K562 (cell line): ENCODE data around the gene WDR20. TPM values are rescaled to one million over a fixed set of nuclear protein-coding genes. Genes with fewer than 3 reads are reported as not detected.

Experiments
- CEBPZ ChIP-seq: fragments of 150-350 bp; IDR thresholded peaks from 2 replicates; pipeline ENCODE4 v1.6.1; 2014; ENCODE audit warnings: low read depth, mild to moderate bottlenecking, low read length, borderline replicate concordance
- CREBBP ChIP-seq: IDR thresholded peaks from one replicate; pipeline ENCODE4 v1.6.1; 2012; ENCODE audit warnings: low read depth, mild to moderate bottlenecking, control low read depth, inconsistent platforms, low read length
- DIDO1 ChIP-seq: fragments of 450-650 bp; IDR thresholded peaks from 2 replicates; pipeline ENCODE4 v1.6.1; 2016; ENCODE audit warnings: low read depth, missing biosample characterization, missing genetic modification characterization
- ETS2 ChIP-seq: IDR thresholded peaks from 2 replicates; pipeline ENCODE4 v1.6.1; 2016; ENCODE audit warnings: borderline replicate concordance, missing genetic modification characterization, mild to moderate bottlenecking, moderate library complexity, missing compliant biosample characterization; ENCODE audit not compliant: poor library complexity, severe bottlenecking
- HLTF ChIP-seq: fragments of 450-650 bp; IDR thresholded peaks from 2 replicates; pipeline ENCODE4 v1.6.1; 2016
- HMGXB4 ChIP-seq: sonication (generic); formaldehyde crosslinking; IDR thresholded peaks from 2 replicates; pipeline ENCODE4 v1.8.1; 2023; ENCODE audit warnings: mild to moderate bottlenecking, missing genetic modification reagents
- KHSRP ChIP-seq: fragments of 450-650 bp; IDR thresholded peaks from 2 replicates; pipeline ENCODE4 v1.6.1; 2017
- L3MBTL2 ChIP-seq: fragments of 450-650 bp; IDR thresholded peaks from 2 replicates; pipeline ENCODE4 v1.6.1; 2016; ENCODE audit warnings: mild to moderate bottlenecking, moderate library complexity
- PYGO2 ChIP-seq: fragments of 450-650 bp; IDR thresholded peaks from 2 replicates; pipeline ENCODE4 v1.6.1; 2016; ENCODE audit warnings: mild to moderate bottlenecking, missing genetic modification characterization, moderate library complexity, missing compliant biosample characterization
- SNIP1 ChIP-seq: fragments of 450-650 bp; IDR thresholded peaks from 2 replicates; pipeline ENCODE4 v1.7.1; 2017; ENCODE audit warnings: low read depth, mild to moderate bottlenecking
- SRSF3 ChIP-seq: fragments of 200-400 bp; formaldehyde crosslinking; IDR thresholded peaks from 2 replicates; pipeline ENCODE4 v1.6.1; 2016; ENCODE audit warnings: mild to moderate bottlenecking, low read length, moderate library complexity; ENCODE audit not compliant: insufficient read depth
- TCF15 ChIP-seq: fragments of 250-450 bp; sonication (Bioruptor Pico); IDR thresholded peaks from 2 replicates; pipeline ENCODE4 v1.8.0; 2022; ENCODE audit warnings: moderate library complexity, mild to moderate bottlenecking, inconsistent platforms
- U2AF2 ChIP-seq: fragments of 200-400 bp; formaldehyde crosslinking; optimal IDR thresholded peaks from 2 replicates; pipeline ENCODE3; 2017; ENCODE audit warnings: low read depth, mild to moderate bottlenecking, low read length
- ZBTB17 ChIP-seq: fragments of 450-650 bp; formaldehyde crosslinking; IDR thresholded peaks from 2 replicates; pipeline ENCODE4 v1.4.0; 2020; ENCODE audit warnings: mild to moderate bottlenecking
- ZNF143 ChIP-seq: sonication (generic); formaldehyde crosslinking; IDR thresholded peaks from 2 replicates; pipeline ENCODE4 v1.9.0; 2022; ENCODE audit warnings: mild to moderate bottlenecking, missing genetic modification reagents
- ZNF165 ChIP-seq: fragments of 250-450 bp; sonication (Bioruptor Pico); IDR thresholded peaks from 2 replicates; pipeline ENCODE4 v1.4.0; 2020; ENCODE audit warnings: borderline replicate concordance
- ZNF239 ChIP-seq: fragments of 250-450 bp; sonication (Bioruptor Pico); IDR thresholded peaks from 2 replicates; pipeline ENCODE4 v1.4.0; 2020; ENCODE audit warnings: mild to moderate bottlenecking
- ZNF274 ChIP-seq: IDR thresholded peaks from 2 replicates; pipeline ENCODE4 v1.6.1; 2011; ENCODE audit warnings: low read depth, mild to moderate bottlenecking, low read length, moderate library complexity, borderline replicate concordance
- ZNF696 ChIP-seq: fragments of 250-450 bp; sonication (Bioruptor Pico); conservative IDR thresholded peaks from 2 replicates; pipeline ENCODE4 v1.4.0; 2020; ENCODE audit warnings: mild to moderate bottlenecking, moderate library complexity
- polyA plus RNA-seq, 8 experiments: library from polyadenylated mRNA; depleted of rRNA in 4 of 8; stranded (reverse) in 5 of 8; unstranded in 3 of 8; fragments of >200 nt; fragmentation: Nextera tagmentation in 2 of 8; fragmentation: Illumina TruSeq in 1 of 8; extraction: Ambion mirVana in 2 of 8; extraction: Trizol in 1 of 8; gene quantifications; 2 replicates each; pipeline versions ENCODE4 v1.2.1 to v1.2.3, GENCODE V29; 2011 to 2014; ENCODE audit warnings: inconsistent platforms in 1 of 8, missing spikeins in 1 of 8
- total RNA-seq, 7 experiments: library from RNA; depleted of rRNA in 6 of 7; stranded (reverse); fragments of >200 nt in 6 of 7; fragmentation: Illumina TruSeq in 2 of 7; extraction: Trizol in 2 of 7; gene quantifications; 2 replicates each; pipeline versions ENCODE4 v1.2.1 to v1.2.3, GENCODE V29; 2011 to 2021; ENCODE audit warnings: low replicate concordance in 1 of 7
- TF ChIP-seq, protein P1 (sequence below): fragments of 250-450 bp; sonication (Bioruptor Pico); IDR thresholded peaks from 2 replicates; pipeline ENCODE4 v1.4.0; 2020; ENCODE audit warnings: borderline replicate concordance

WDR20 gene
- total and polyA plus RNA-seq, 9 of the 15 experiments (the other 6 are each of a cell fraction or from before 2014, with no cell fraction given) = 7.0 to 15.3 (median 11.8) TPM

GRCh38 chr14:102139286-102140026 is at the start of gene WDR20 (continued):
- TF ChIP-seq, protein P1, sequence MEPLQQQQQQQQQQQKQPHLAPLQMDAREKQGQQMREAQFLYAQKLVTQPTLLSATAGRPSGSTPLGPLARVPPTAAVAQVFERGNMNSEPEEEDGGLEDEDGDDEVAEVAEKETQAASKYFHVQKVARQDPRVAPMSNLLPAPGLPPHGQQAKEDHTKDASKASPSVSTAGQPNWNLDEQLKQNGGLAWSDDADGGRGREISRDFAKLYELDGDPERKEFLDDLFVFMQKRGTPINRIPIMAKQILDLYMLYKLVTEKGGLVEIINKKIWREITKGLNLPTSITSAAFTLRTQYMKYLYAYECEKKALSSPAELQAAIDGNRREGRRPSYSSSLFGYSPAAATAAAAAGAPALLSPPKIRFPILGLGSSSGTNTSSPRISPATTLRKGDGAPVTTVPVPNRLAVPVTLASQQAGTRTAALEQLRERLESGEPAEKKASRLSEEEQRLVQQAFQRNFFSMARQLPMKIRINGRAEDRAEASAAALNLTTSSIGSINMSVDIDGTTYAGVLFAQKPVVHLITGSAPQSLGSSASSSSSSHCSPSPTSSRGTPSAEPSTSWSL = no peak
- TF ChIP-seq HLTF (no peak), TCF15 (CRISPR knock-in tag) (no peak), ETS2 (tag) (no peak), KHSRP (no peak), ZNF143 (CRISPR knock-in tag) (0 out of 2 replicates have a peak, but pooled peaks have one; percentile 23), L3MBTL2 (peak; percentile 38; the same call in 1 of the 2 replicates), ZNF165 (CRISPR knock-in tag) (no peak), HMGXB4 (CRISPR knock-in tag) (no peak), ZBTB17 (CRISPR knock-in tag) (0 out of 2 replicates have a peak, but pooled peaks have one; percentile 47), ZNF239 (CRISPR knock-in tag) (no peak), CREBBP (no peak), ZNF696 (CRISPR knock-in tag) (no peak), CEBPZ (no peak), DIDO1 (tag) (no peak), PYGO2 (tag) (no peak), U2AF2 (no peak), ZNF274 (no peak), SRSF3 (no peak), SNIP1 (no peak)
